Bronchus fibroblast of lung (primary cell): ENCODE measurements around the gene ANO3. TPM values are rescaled to one million over a fixed set of nuclear protein-coding genes. Genes with fewer than 3 reads are reported as not detected.

Experiments used
- total RNA-seq: library from RNA; depleted of rRNA; stranded (reverse); fragments of >200 nt; gene quantifications from 2 replicates; pipeline ENCODE4 v1.2.3, GENCODE V29; 2015

ANO3 gene
- total RNA-seq, result 0.15 and 0.34 TPM in 2 replicates

GRCh38 chr11:26331911-26332571 lies at the start of gene ANO3:
Gene ANO3, plus strand, starts transcription at chr11:26332130. Its CDS starts 146 bp downstream, at chr11:26332276.

GRCh38 chr11:26571861-26572654 lies 240.1 kb downstream of the ANO3 start, which contains the start of gene MUC15:
Gene MUC15, minus strand, starts transcription at chr11:26572263. Its CDS starts 5,169 bp downstream, at chr11:26567094.

Other genes starting within 250 kb of the ANO3 start
- gene MUC15, start 240.1 kb downstream of the ANO3 start, total RNA-seq, result under 0.01 and 0.17 TPM in 2 replicates